Measurements from ENCODE around the gene RAB21. TPM values are rescaled to one million over a fixed set of nuclear protein-coding genes. Genes with fewer than 3 reads are reported as not detected.

RAB21 gene
- total RNA-seq, 2 donors from 2014 or later, result 20.8 to 23.7 TPM

DNA sequence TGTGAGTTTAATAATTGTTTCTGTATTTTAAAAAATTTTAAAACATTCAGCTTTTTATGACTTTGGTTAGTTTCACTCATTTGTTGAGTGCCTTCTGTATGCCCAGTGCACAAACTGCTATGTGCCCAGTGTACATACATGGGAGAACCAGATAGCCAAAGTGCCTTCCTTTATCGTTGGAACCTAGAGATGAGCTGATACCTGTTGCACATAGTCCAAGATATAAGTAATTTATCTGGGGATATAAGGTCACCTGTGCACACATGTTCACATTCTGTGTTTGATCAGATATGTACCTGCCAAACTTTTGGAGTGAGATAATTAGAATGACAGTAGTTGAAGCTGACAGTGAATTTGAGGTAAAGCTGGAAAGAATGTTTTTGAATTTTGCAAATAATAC is 37.9 kb downstream of the RAB21 start:
- no peak for TF ChIP-seq POLR2A (IDR thresholded peaks at IDR 0.05)
- TF ChIP-seq, protein P1, sequence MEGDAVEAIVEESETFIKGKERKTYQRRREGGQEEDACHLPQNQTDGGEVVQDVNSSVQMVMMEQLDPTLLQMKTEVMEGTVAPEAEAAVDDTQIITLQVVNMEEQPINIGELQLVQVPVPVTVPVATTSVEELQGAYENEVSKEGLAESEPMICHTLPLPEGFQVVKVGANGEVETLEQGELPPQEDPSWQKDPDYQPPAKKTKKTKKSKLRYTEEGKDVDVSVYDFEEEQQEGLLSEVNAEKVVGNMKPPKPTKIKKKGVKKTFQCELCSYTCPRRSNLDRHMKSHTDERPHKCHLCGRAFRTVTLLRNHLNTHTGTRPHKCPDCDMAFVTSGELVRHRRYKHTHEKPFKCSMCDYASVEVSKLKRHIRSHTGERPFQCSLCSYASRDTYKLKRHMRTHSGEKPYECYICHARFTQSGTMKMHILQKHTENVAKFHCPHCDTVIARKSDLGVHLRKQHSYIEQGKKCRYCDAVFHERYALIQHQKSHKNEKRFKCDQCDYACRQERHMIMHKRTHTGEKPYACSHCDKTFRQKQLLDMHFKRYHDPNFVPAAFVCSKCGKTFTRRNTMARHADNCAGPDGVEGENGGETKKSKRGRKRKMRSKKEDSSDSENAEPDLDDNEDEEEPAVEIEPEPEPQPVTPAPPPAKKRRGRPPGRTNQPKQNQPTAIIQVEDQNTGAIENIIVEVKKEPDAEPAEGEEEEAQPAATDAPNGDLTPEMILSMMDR (IDR thresholded peaks at IDR 0.05), result no peak
- no peak for TF ChIP-seq POLR2AphosphoS5 (IDR thresholded peaks at IDR 0.05)
- WGBS, result 66% methylated on average over 1 of the region's 1 CpG
- no peak overlapping the region for H3K27ac ChIP-seq
- DNase-seq (ENCODE audit: low spot score), result no peak
- H3K4me3 ChIP-seq, result no peak overlapping the region
- no peaks in the 10 kb centered on the region for H3K9me3 ChIP-seq
- intact Hi-C loops (cut with DNase I), result no loop called here
- H3K27me3 ChIP-seq (replicated peaks; ENCODE audit: insufficient read depth), result no peaks in the 10 kb centered on the region
- H3K4me1 ChIP-seq (replicated peaks), result no peaks in the 10 kb centered on the region
- no peaks in the 10 kb centered on the region for H3K36me3 ChIP-seq

DNA sequence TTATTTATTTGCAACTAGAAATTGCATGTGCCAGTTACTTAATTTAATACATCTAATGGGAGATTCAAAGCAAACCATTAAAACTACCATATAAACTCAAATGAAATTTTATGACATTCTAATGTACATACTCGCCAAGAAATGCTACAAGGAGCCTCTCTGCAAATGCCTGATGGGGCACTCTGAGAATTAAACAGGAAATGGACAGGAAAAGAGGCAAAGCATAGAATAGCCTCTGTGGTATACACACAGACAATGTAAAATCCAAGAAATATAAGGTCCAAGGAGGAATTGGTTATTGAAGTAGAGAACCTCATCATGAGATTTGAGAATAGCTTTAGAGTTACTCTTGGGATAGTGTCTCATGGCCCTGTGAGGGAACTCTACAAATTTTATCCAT is 41.2 kb downstream of the RAB21 start:
- intact Hi-C loops (cut with DNase I), result no loop called here
- 13% methylated on average over 1 of the region's 1 CpG for WGBS
- DNase-seq (ENCODE audit: low spot score), result no peak
- Histone ChIP-seq H3K9me3 (no peaks in the 10 kb centered on the region), H3K4me3 (no peak overlapping the region), H3K27me3 (replicated peaks; ENCODE audit: insufficient read depth) (no peaks in the 10 kb centered on the region), H3K36me3 (no peaks in the 10 kb centered on the region), H3K27ac (no peak overlapping the region), H3K4me1 (replicated peaks) (no peaks in the 10 kb centered on the region)
- TF ChIP-seq, protein P1 (IDR thresholded peaks at IDR 0.05), result no peak
- TF ChIP-seq POLR2A (IDR thresholded peaks at IDR 0.05) (no peak), POLR2AphosphoS5 (IDR thresholded peaks at IDR 0.05) (no peak)

DNA sequence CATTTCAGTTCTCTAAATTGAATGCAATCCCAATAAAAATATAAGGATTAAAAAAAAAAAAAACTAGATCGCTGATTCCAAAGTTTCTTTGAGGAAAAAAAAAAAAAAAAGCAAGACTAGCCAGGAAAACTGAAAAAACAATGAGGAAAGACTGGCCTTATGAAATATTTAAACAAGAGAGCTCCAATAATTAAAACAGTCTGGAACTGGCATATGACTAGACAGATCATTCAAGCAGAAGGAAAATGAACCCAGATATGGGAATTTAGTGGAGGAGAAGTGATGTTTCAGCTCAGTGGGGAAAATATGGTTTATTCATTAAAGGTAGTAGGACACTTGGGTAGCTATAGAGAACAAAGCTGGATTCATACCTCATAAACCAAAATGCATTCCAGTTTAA is 42.9 kb downstream of the RAB21 start:
- TF ChIP-seq POLR2AphosphoS5 (IDR thresholded peaks at IDR 0.05) (no peak), POLR2A (IDR thresholded peaks at IDR 0.05) (no peak)
- TF ChIP-seq, protein P1 (IDR thresholded peaks at IDR 0.05), result no peak
- Histone ChIP-seq H3K4me3 (no peak overlapping the region), H3K9me3 (no peaks in the 10 kb centered on the region), H3K36me3 (no peaks in the 10 kb centered on the region), H3K4me1 (replicated peaks) (no peaks in the 10 kb centered on the region), H3K27me3 (replicated peaks; ENCODE audit: insufficient read depth) (no peaks in the 10 kb centered on the region), H3K27ac (no peak overlapping the region)
- DNase-seq (ENCODE audit: low spot score), result no peak
- 88% methylated on average over 1 of the region's 1 CpG for WGBS
- intact Hi-C loops (cut with DNase I), result no loop called here

DNA sequence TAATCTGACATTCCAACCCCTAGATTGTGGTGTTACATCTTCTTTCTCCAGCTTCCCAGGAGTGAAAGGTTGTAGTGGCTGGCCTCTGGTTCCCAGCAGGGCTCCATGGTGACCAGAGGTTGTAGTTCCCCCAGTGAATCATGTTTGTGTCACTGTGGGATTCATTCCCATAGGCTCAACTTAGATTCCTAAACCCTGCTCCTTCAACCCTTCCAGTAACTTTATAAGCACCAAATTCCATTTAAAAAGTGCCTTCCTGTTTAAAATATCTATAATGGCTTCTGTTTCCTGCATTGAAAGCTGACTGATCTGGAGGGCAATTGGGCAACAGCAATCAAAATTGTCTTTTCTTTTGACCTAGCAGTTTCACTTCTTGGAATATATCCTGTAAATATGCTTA is 44.4 kb downstream of the RAB21 start:
- Histone ChIP-seq H3K9me3 (no peaks in the 10 kb centered on the region), H3K4me1 (replicated peaks) (no peaks in the 10 kb centered on the region), H3K27ac (no peak overlapping the region), H3K27me3 (replicated peaks; ENCODE audit: insufficient read depth) (no peaks in the 10 kb centered on the region), H3K36me3 (no peaks in the 10 kb centered on the region), H3K4me3 (no peak overlapping the region)
- DNase-seq (ENCODE audit: low spot score), result no peak
- intact Hi-C loops (cut with DNase I), result no loop called here
- TF ChIP-seq, protein P1 (IDR thresholded peaks at IDR 0.05), result no peak
- TF ChIP-seq POLR2AphosphoS5 (IDR thresholded peaks at IDR 0.05) (no peak), POLR2A (IDR thresholded peaks at IDR 0.05) (no peak)

DNA sequence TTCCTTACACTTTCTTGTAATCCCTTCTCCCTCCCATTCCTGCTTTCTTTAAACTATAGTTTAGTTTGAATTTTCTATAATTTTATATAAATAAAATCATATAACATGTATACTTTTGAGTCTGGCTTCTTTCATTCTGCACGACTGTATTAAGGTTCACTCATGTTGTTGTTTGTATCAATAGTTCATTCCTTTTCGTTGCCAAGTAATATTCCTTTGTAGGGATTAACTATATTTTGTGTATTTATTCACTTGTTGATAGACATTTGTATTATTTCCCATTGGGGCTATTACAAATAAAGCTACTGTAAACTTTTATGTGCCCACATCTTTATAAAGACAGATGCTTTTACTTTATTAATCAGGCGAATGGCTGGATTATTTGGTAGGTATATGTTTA is 45.5 kb downstream of the RAB21 start:
- no peak for TF ChIP-seq POLR2AphosphoS5 (IDR thresholded peaks at IDR 0.05)
- no peak overlapping the region for H3K4me3 ChIP-seq
- H3K4me1 ChIP-seq (replicated peaks), result no peaks in the 10 kb centered on the region
- no peaks in the 10 kb centered on the region for H3K9me3 ChIP-seq
- H3K36me3 ChIP-seq, result no peaks in the 10 kb centered on the region
- no peaks in the 10 kb centered on the region for H3K27me3 ChIP-seq (replicated peaks; ENCODE audit: insufficient read depth)
- 83% methylated on average over 3 of the region's 3 CpGs for WGBS
- DNase-seq (ENCODE audit: low spot score), result no peak
- intact Hi-C loops (cut with DNase I), result no loop called here
- H3K27ac ChIP-seq, result no peak overlapping the region
